CD14-positive monocyte (primary cell): Measurements from ENCODE around the gene PDE8B. TPM values are rescaled to one million over a fixed set of nuclear protein-coding genes. Genes with fewer than 3 reads are reported as not detected.

Experiments used
- DNase-seq, 3 donors: peaks; one replicate each; pipeline ENCODE4 v3.0.0-alpha.2; 2011 to 2022
- H2AFZ ChIP-seq: 2 replicates; pipeline ENCODE4 v1.6.0; 2012; ENCODE audit warnings: mild to moderate bottlenecking, low read depth, low read length, inconsistent platforms; ENCODE audit not compliant: insufficient read depth, poor library complexity, severe bottlenecking
- H3K27ac ChIP-seq, 2 donors: 1 replicate in 1 of 2; 2 replicates in 1 of 2; pipeline ENCODE4 v1.5.1; 2012 to 2013; ENCODE audit warnings: low read length in 2 of 2, control low read depth in 1 of 2, inconsistent platforms in 1 of 2, low read depth in 1 of 2, mild to moderate bottlenecking in 1 of 2
- H3K27me3 ChIP-seq, 2 donors: one replicate each; pipeline versions ENCODE4 v1.6.0 to v1.6.1; 2011 to 2013; ENCODE audit warnings: low read length in 2 of 2; ENCODE audit not compliant: control insufficient read depth in 2 of 2, insufficient read depth in 2 of 2
- H3K36me3 ChIP-seq, 2 donors: replicated peaks in 1 of 2; 1 replicate in 1 of 2; 2 replicates in 1 of 2; pipeline versions ENCODE4 v1.5.1 to v1.6.1; 2012 to 2013; ENCODE audit warnings: low read length in 2 of 2, control low read depth in 1 of 2, inconsistent platforms in 1 of 2, mild to moderate bottlenecking in 1 of 2; ENCODE audit not compliant: insufficient read depth in 2 of 2, control insufficient read depth in 1 of 2
- H3K4me1 ChIP-seq, 2 donors: 1 replicate in 1 of 2; 2 replicates in 1 of 2; pipeline versions ENCODE4 v1.5.1 to v1.6.1; 2012 to 2013; ENCODE audit warnings: low read length in 2 of 2, control low read depth in 1 of 2, inconsistent platforms in 1 of 2, mild to moderate bottlenecking in 1 of 2, moderate library complexity in 1 of 2; ENCODE audit not compliant: insufficient read depth in 2 of 2, control insufficient read depth in 1 of 2
- H3K4me2 ChIP-seq: replicated peaks from 2 replicates; pipeline ENCODE3; 2012; ENCODE audit warnings: low read length, moderate library complexity, mild to moderate bottlenecking; ENCODE audit not compliant: poor library complexity, severe bottlenecking; ENCODE audit errors: extremely low read depth
- H3K4me3 ChIP-seq, 3 experiments: fragments of 200-600 bp in 1 of 3; sonication (generic) in 1 of 3; replicated peaks in 1 of 3; 1 replicate in 2 of 3; 2 replicates in 1 of 3; pipeline ENCODE4 v1.5.1; 2011 to 2013; ENCODE audit warnings: low read length in 3 of 3, mild to moderate bottlenecking in 3 of 3, control low read depth in 2 of 3, low read depth in 2 of 3, inconsistent platforms in 1 of 3, moderate library complexity in 1 of 3
- H3K79me2 ChIP-seq: 2 replicates; pipeline ENCODE4 v1.6.0; 2012; ENCODE audit warnings: mild to moderate bottlenecking, control low read depth, inconsistent platforms, low read length, moderate library complexity; ENCODE audit not compliant: insufficient read depth
- H3K9ac ChIP-seq: 2 replicates; pipeline ENCODE4 v1.6.0; 2017; ENCODE audit warnings: low read length, mild to moderate bottlenecking; ENCODE audit not compliant: insufficient read depth, poor library complexity, severe bottlenecking
- H3K9me3 ChIP-seq, 2 donors: replicated peaks in 1 of 2; 1 replicate in 1 of 2; 2 replicates in 1 of 2; pipeline versions ENCODE4 v1.5.1 to v1.6.1; 2012 to 2013; ENCODE audit warnings: low read length in 2 of 2, control low read depth in 1 of 2; ENCODE audit not compliant: control insufficient read depth in 1 of 2, insufficient read depth in 1 of 2
- H4K20me1 ChIP-seq: 2 replicates; pipeline ENCODE4 v1.6.0; 2012; ENCODE audit warnings: mild to moderate bottlenecking, low read length, control low read depth, moderate library complexity; ENCODE audit not compliant: insufficient read depth
- H3K27ac Mint-ChIP-seq, 7 donors: one replicate each; pipeline ENCODE4 v1.8.0; 2020; ENCODE audit warnings: mild to moderate bottlenecking in 7 of 7, mixed read lengths in 7 of 7, moderate library complexity in 6 of 7, inconsistent platforms in 2 of 7
- H3K27me3 Mint-ChIP-seq, 3 donors: one replicate each; pipeline ENCODE4 v1.8.0; 2021 to 2022; ENCODE audit warnings: low read depth in 3 of 3, mild to moderate bottlenecking in 3 of 3, mixed read lengths in 3 of 3, moderate library complexity in 3 of 3, inconsistent platforms in 1 of 3
- H3K36me3 Mint-ChIP-seq, 2 donors: one replicate each; pipeline ENCODE4 v1.8.0; 2020; ENCODE audit warnings: mixed read lengths in 2 of 2, inconsistent platforms in 1 of 2, mild to moderate bottlenecking in 1 of 2
- H3K4me1 Mint-ChIP-seq: one replicate; pipeline ENCODE4 v1.8.0; 2020; ENCODE audit warnings: mild to moderate bottlenecking, mixed read lengths
- H3K4me3 Mint-ChIP-seq, 2 donors: one replicate each; pipeline ENCODE4 v1.8.0; 2020; ENCODE audit warnings: mild to moderate bottlenecking in 2 of 2, mixed read lengths in 2 of 2, moderate library complexity in 1 of 2
- H3K9me3 Mint-ChIP-seq, 7 donors: one replicate each; pipeline ENCODE4 v1.8.0; 2020 to 2022; ENCODE audit warnings: mixed read lengths in 7 of 7, mild to moderate bottlenecking in 6 of 7, moderate library complexity in 6 of 7, inconsistent platforms in 2 of 7
- CTCF ChIP-seq: fragments of 200-600 bp; IDR thresholded peaks from one replicate; pipeline ENCODE4 v1.8.0; 2022; ENCODE audit warnings: antibody characterized with exemption, mild to moderate bottlenecking
- WGBS: methylation state at CpG from one replicate; pipeline ENCODE4 v1.1.5; 2013; ENCODE audit warnings: missing lambda C conversion rate; ENCODE audit not compliant: insufficient coverage; 5-methylcytosine and 5-hydroxymethylcytosine counted together
- intact Hi-C, 2 donors: fragments of 100-400 bp; cut with micrococcal nuclease; formaldehyde crosslinking; loops; one replicate each; pipeline versions ENCODE4 v1.15.0 to v1.15.1; 2023
- polyA plus RNA-seq, 3 donors: library from polyadenylated mRNA; depleted of rRNA in 1 of 3; unstranded in 2 of 3; stranded (reverse) in 1 of 3; fragments of 300-500 nt in 2 of 3; fragments of >200 nt in 1 of 3; fragmentation: Illumina TruSeq in 2 of 3; gene quantifications; 1 replicate in 2 of 3; 2 replicates in 1 of 3; pipeline ENCODE4 v1.2.3, GENCODE V29; 2012 to 2021

The PDE8B gene
- polyA plus RNA-seq, 3 donors = 0.11 to 0.61 (median 0.29) TPM

- Histone ChIP-seq H3K36me3 (no peaks in the 10 kb centered on the region), H2AFZ (no peak overlapping the region), H3K9ac (no peak overlapping the region), H3K79me2 (no peaks in the 10 kb centered on the region), H3K27ac (no peak overlapping the region), H3K9me3 (peaks cover 0 to 2% of the 10 kb centered on the region in 2 donors), H4K20me1 (no peaks in the 10 kb centered on the region), H3K27me3 (peaks cover under 1 to 2% of the 10 kb centered on the region in 2 donors), H3K4me2 (no peak overlapping the region), H3K4me1 (peaks cover 0 to 5% of the 10 kb centered on the region in 2 donors), H3K4me3 (no peak overlapping the region)
- Mint-ChIP-seq H3K4me1 (peaks cover 10% of the 10 kb centered on the region), H3K27ac (peak overlapping the region in 1 of 7 donors; percentile 74), H3K27me3 (peaks cover 0 to 2% (median 0%) of the 10 kb centered on the region in 3 donors), H3K4me3 (no peak overlapping the region), H3K36me3 (no peaks in the 10 kb centered on the region), H3K9me3 (peaks cover 0 to 10% (median 0%) of the 10 kb centered on the region in 7 donors)
- no peak for TF ChIP-seq CTCF
- DNase-seq = no peak
- intact Hi-C loops = no loop called here
- 91% methylated on average over 2 of the region's 2 CpGs for WGBS
These were observed 21.1 kb upstream of the PDE8B start for GRCh38 chr5:77189421-77189820.

- DNase-seq = no peak
- H2AFZ ChIP-seq = no peak overlapping the region
- WGBS = no CpG with 5 or more reads among the region's 2 CpGs
- TF ChIP-seq CTCF = no peak
- Mint-ChIP-seq H3K27ac (no peak overlapping the region), H3K4me3 (no peak overlapping the region), H3K9me3 (peaks cover 0 to 6% (median 2%) of the 10 kb centered on the region in 7 donors), H3K27me3 (peaks cover 0 to 2% (median 0%) of the 10 kb centered on the region in 3 donors), H3K36me3 (no peaks in the 10 kb centered on the region), H3K4me1 (peaks cover 10% of the 10 kb centered on the region)
- H3K4me3 ChIP-seq = no peak overlapping the region
- H3K4me2 ChIP-seq = no peak overlapping the region
- H3K27ac ChIP-seq = no peak overlapping the region
- no peaks in the 10 kb centered on the region for H3K36me3 ChIP-seq
- no peaks in the 10 kb centered on the region for H3K9me3 ChIP-seq
- intact Hi-C loops = no loop called here
- H3K9ac ChIP-seq = no peak overlapping the region
- peaks cover 0 to 2% of the 10 kb centered on the region in 2 donors for H3K27me3 ChIP-seq
- H3K4me1 ChIP-seq = peaks cover 0 to 5% of the 10 kb centered on the region in 2 donors
- H4K20me1 ChIP-seq = no peaks in the 10 kb centered on the region
- no peaks in the 10 kb centered on the region for H3K79me2 ChIP-seq
These were observed 17.9 kb upstream of the PDE8B start for GRCh38 chr5:77192441-77193050.
